Adrenal gland (tissue), 12 donors: ENCODE data around the gene MAPT. TPM values are rescaled to one million over a fixed set of nuclear protein-coding genes. Genes with fewer than 3 reads are reported as not detected.

Experiments used
- DNase-seq, 7 donors: peaks; one replicate each; pipeline ENCODE4 v3.0.0-alpha.2; 2019 to 2020
- H3K27ac ChIP-seq, 5 donors: fragments of 200-600 bp; sonication (generic) in 4 of 5; 1 replicate in 3 of 5; 2 replicates in 2 of 5; pipeline versions ENCODE4 v1.5.1 to v1.8.0; 2016 to 2020; ENCODE audit warnings: mild to moderate bottlenecking in 1 of 5
- H3K27me3 ChIP-seq: fragments of 200-600 bp; 2 replicates; pipeline ENCODE4 v1.8.0; 2021
- H3K36me3 ChIP-seq, 2 donors: fragments of 200-600 bp; replicated peaks in 1 of 2; 1 replicate in 1 of 2; 2 replicates in 1 of 2; pipeline versions ENCODE4 v1.5.1 to v1.8.0; 2018 to 2022
- H3K4me1 ChIP-seq, 2 donors: fragments of 200-600 bp; replicated peaks in 1 of 2; 1 replicate in 1 of 2; 2 replicates in 1 of 2; pipeline versions ENCODE4 v1.5.1 to v1.8.0; 2018 to 2021
- H3K4me3 ChIP-seq, 4 donors: fragments of 200-600 bp; sonication (generic) in 3 of 4; one replicate each; pipeline ENCODE4 v1.5.1; 2016 to 2018
- H3K9me3 ChIP-seq, 3 donors: fragments of 200-600 bp; sonication (generic) in 1 of 3; replicated peaks in 1 of 3; 1 replicate in 2 of 3; 2 replicates in 1 of 3; pipeline versions ENCODE4 v1.5.1 to v1.8.0; 2016 to 2021
- POLR2A ChIP-seq, 2 donors: fragments of 450-650 bp; IDR thresholded peaks; one replicate each; pipeline ENCODE4 v1.6.1; 2017; ENCODE audit warnings: antibody characterized with exemption in 2 of 2, mild to moderate bottlenecking in 2 of 2, moderate library complexity in 1 of 2
- WGBS, 4 donors: extraction: QIAGEN DNeasy Blood & Tissue Kit in 2 of 4; methylation state at CpG; one replicate each; pipeline versions ENCODE4 v1.1.5 to v1.1.7; 2013 to 2017; 5-methylcytosine and 5-hydroxymethylcytosine counted together
- intact Hi-C, 2 donors: fragments of 100-400 bp; cut with DNase I; formaldehyde crosslinking; loops; one replicate each; pipeline versions ENCODE4 v1.14.1 to v1.15.0; 2022 to 2023
- polyA plus RNA-seq, 3 donors: library from polyadenylated mRNA; stranded (reverse); fragments of 200-250 nt in 2 of 3; fragments of 350-450 nt in 1 of 3; fragmentation: Illumina TruSeq in 1 of 3; extraction: RNeasy Lipid Tissue Mini Kit (QIAGEN cat#74804) in 1 of 3; gene quantifications; one replicate each; pipeline ENCODE4 v1.2.3, GENCODE V29; 2013 to 2014
- total RNA-seq, 9 donors: library from RNA; depleted of rRNA in 4 of 9; stranded (reverse); fragments of >200 nt in 4 of 9; fragments of 120-200 nt in 1 of 9; fragmentation: NEBNext Ultra II Directional in 1 of 9; extraction: Animal tissue kit (Norgen Biotek cat#: 25700) in 1 of 9; gene quantifications; one replicate each; pipeline versions ENCODE4 v1.1.0 to v1.2.4, GENCODE V29; 2013 to 2023
- TF ChIP-seq, protein P1 (sequence below), 6 experiments: fragments of 450-650 bp in 4 of 6; fragments of 200-600 bp in 2 of 6; sonication (generic) in 1 of 6; IDR thresholded peaks; 1 replicate in 5 of 6; 2 replicates in 1 of 6; pipeline versions ENCODE4 v1.5.1 to v1.8.0; 2016 to 2021; ENCODE audit warnings: antibody characterized with exemption in 6 of 6, mild to moderate bottlenecking in 2 of 6, moderate library complexity in 1 of 6
- donor health status: healthy with polysubstance abuse.
- donor health status: Bipolar disorder and iron deficiency.
- donor health status: DM: yes; HTN: yes; CAD: no.
- donor health status: DM: no; HTN: no; CAD: no.
- donor health status: DM: no; HTN: no; CAD: no.
- donor health status: DM: yes; HTN: yes; CAD: no.

MAPT gene
- total and polyA plus RNA-seq, 12 donors = 0.72 to 17.6 (median 3.3) TPM

DNA sequence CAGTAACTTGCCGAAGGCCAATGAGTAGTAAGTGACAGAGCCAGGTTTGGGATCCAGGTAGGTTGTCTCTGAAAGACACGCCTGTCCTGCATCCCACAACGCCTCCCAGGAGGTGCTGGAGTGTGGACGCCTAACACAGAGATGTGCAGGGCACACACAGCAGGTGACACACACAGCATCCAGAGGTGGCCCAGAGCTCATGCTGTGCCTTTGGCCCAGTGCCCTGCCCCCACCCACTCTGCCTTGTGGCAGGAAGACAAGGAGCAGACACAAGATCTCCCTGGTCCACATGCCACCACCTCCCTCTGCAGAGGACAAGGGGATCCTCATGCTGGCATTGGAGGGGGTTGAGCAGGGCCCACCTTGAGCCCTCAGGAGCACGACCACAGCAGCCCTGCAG lies 90.0 kb downstream of the MAPT start:
- no peak overlapping the region for H3K4me3 ChIP-seq
- no peak overlapping the region for H3K27ac ChIP-seq
- WGBS, 4 donors = 79 to 94% (median 88%) methylated on average over 4 to 5 of the region's 5 CpGs; no CpG with 5 or more reads in 1 of the 4 donors
- no peaks in the 10 kb centered on the region for H3K27me3 ChIP-seq
- DNase-seq = no peak
- intact Hi-C loops = no loop called here
- TF ChIP-seq POLR2A (IDR thresholded peaks at IDR 0.05) = no peak
- TF ChIP-seq, protein P1, sequence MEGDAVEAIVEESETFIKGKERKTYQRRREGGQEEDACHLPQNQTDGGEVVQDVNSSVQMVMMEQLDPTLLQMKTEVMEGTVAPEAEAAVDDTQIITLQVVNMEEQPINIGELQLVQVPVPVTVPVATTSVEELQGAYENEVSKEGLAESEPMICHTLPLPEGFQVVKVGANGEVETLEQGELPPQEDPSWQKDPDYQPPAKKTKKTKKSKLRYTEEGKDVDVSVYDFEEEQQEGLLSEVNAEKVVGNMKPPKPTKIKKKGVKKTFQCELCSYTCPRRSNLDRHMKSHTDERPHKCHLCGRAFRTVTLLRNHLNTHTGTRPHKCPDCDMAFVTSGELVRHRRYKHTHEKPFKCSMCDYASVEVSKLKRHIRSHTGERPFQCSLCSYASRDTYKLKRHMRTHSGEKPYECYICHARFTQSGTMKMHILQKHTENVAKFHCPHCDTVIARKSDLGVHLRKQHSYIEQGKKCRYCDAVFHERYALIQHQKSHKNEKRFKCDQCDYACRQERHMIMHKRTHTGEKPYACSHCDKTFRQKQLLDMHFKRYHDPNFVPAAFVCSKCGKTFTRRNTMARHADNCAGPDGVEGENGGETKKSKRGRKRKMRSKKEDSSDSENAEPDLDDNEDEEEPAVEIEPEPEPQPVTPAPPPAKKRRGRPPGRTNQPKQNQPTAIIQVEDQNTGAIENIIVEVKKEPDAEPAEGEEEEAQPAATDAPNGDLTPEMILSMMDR (IDR thresholded peaks at IDR 0.05) = no peak
- H3K36me3 ChIP-seq = no peaks in the 10 kb centered on the region
- no peaks in the 10 kb centered on the region for H3K4me1 ChIP-seq
- H3K9me3 ChIP-seq = no peaks in the 10 kb centered on the region

DNA sequence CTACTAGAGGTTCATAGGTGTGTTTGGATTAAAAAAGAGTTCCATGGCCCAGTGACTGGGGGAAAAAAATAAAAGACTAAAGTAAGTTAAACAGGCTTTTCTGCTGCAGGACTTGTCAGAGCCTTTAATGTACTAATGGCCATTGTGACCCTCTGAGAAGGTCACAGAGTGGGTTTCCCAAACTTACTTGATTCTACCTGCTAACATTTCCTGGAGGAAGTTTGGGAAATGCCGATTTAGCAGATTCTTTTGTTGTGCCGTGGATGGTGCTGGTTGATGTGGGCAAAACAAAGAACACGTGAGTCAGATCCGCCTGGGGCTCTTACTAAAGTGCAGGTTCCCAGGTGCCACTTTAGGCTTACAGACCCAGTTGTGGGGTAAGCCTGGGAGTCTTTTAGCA lies 91.1 kb downstream of the MAPT start:
- H3K4me1 ChIP-seq = no peaks in the 10 kb centered on the region
- H3K4me3 ChIP-seq = no peak overlapping the region
- no peaks in the 10 kb centered on the region for H3K36me3 ChIP-seq
- H3K27ac ChIP-seq = no peak overlapping the region
- no peak for DNase-seq
- TF ChIP-seq POLR2A (IDR thresholded peaks at IDR 0.05) = no peak
- TF ChIP-seq, protein P1 (IDR thresholded peaks at IDR 0.05) = no peak
- no peaks in the 10 kb centered on the region for H3K9me3 ChIP-seq
- WGBS, 4 donors = 78 to 82% (median 78%) methylated on average over 4 of the region's 4 CpGs
- H3K27me3 ChIP-seq = no peaks in the 10 kb centered on the region
- intact Hi-C loops = no loop called here

DNA sequence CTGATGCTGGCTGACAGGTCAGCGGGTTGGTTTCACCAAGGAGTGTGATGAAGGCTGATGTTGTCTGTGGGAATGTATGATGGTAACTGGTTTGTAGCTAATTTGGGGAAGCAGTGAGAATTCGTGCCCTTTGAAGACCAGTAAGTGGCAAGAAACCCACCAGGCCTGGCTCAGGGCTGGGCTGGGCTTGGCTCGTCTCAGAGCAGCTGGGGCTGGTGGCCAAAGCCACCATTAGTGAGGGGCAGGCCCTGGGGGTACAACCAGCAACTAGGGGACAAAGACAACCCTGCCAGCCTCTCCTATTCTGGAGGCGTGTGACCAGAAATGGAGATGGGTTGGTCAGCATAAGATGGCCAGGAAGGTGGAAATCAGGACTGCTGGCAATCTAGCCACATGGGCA lies 91.7 kb downstream of the MAPT start:
- 80 to 90% (median 85%) methylated on average over 4 of the region's 4 CpGs for WGBS, 4 donors
- H3K4me3 ChIP-seq = no peak overlapping the region
- H3K4me1 ChIP-seq = no peaks in the 10 kb centered on the region
- H3K36me3 ChIP-seq = no peaks in the 10 kb centered on the region
- TF ChIP-seq, protein P1 (IDR thresholded peaks at IDR 0.05) = no peak
- TF ChIP-seq POLR2A (IDR thresholded peaks at IDR 0.05) = no peak
- no peak for DNase-seq
- H3K27ac ChIP-seq = no peak overlapping the region
- intact Hi-C loops = no loop called here
- no peaks in the 10 kb centered on the region for H3K9me3 ChIP-seq
- H3K27me3 ChIP-seq = no peaks in the 10 kb centered on the region

DNA sequence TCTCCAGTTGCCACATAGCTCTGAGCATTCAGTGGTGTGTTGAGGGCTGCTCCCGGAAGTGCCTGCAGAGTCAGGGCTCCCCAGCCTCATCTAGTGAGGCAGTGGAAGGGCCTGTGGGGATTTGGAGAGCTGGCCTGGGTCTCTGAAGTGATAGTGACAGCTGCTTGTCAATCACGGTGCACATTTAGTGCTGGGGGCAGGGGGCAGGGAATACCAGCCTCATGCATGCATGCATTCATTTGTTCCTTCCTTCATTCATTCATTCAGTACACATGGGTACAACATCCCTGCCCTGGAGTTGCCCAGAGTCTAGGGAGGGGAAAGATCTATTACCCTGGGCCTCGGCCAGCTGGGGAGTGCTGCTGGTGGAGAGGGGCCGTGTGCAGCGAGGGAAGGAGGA lies 93.4 kb downstream of the MAPT start:
- WGBS, 4 donors = 81 to 92% (median 84%) methylated on average over 4 to 5 of the region's 5 CpGs
- H3K27me3 ChIP-seq = no peaks in the 10 kb centered on the region
- H3K4me1 ChIP-seq = no peaks in the 10 kb centered on the region
- TF ChIP-seq, protein P1 (IDR thresholded peaks at IDR 0.05) = no peak
- no peak for TF ChIP-seq POLR2A (IDR thresholded peaks at IDR 0.05)
- no peaks in the 10 kb centered on the region for H3K36me3 ChIP-seq
- no peak overlapping the region for H3K4me3 ChIP-seq
- no peak overlapping the region for H3K27ac ChIP-seq
- DNase-seq = no peak
- intact Hi-C loops = no loop called here
- no peaks in the 10 kb centered on the region for H3K9me3 ChIP-seq
